Neural cell (in vitro differentiated cells): ENCODE results near the gene CNTNAP5. TPM values are rescaled to one million over a fixed set of nuclear protein-coding genes. Genes with fewer than 3 reads are reported as not detected.

ENCODE experiments used
- H2AFZ ChIP-seq: fragments of 200-600, 300-800 bp; sonication (generic), shearing (Covaris generic); 2 replicates; pipeline ENCODE4 v1.6.0; 2014; ENCODE audit warnings: low read depth, mild to moderate bottlenecking, antibody characterized with exemption, low read length, moderate library complexity
- H3F3A ChIP-seq: fragments of 200-600 bp; shearing (Covaris generic); 2 replicates; pipeline ENCODE4 v1.6.1; 2016; ENCODE audit warnings: mild to moderate bottlenecking, moderate library complexity, mixed read lengths, antibody characterized with exemption, low read length; ENCODE audit not compliant: insufficient read depth, poor library complexity, severe bottlenecking
- H3K27ac ChIP-seq: fragments of 200-600, 300-800 bp; sonication (generic), shearing (Covaris generic); 2 replicates; pipeline ENCODE4 v1.5.1; 2014; ENCODE audit warnings: mild to moderate bottlenecking, low read length, moderate library complexity
- H3K27me3 ChIP-seq: fragments of 300-800, 200-600 bp; sonication (generic), shearing (Covaris generic); 2 replicates; pipeline ENCODE4 v1.6.0; 2014; ENCODE audit warnings: mild to moderate bottlenecking, low read depth, low read length, moderate library complexity; ENCODE audit not compliant: insufficient read depth
- H3K36me3 ChIP-seq: fragments of 300-800, 200-600 bp; sonication (generic), shearing (Covaris generic); 2 replicates; pipeline ENCODE4 v1.5.1; 2014; ENCODE audit warnings: mild to moderate bottlenecking, antibody characterized with exemption, low read length, moderate library complexity; ENCODE audit not compliant: insufficient read depth
- H3K4me2 ChIP-seq: fragments of 300-800, 200-600 bp; sonication (generic), shearing (Covaris generic); 2 replicates; pipeline ENCODE4 v1.6.0; 2014; ENCODE audit warnings: mild to moderate bottlenecking, low read length
- H3K4me3 ChIP-seq: fragments of 300-800, 200-600 bp; sonication (generic), shearing (Covaris generic); 2 replicates; pipeline ENCODE4 v1.5.1; 2014; ENCODE audit warnings: mild to moderate bottlenecking, low read length, moderate library complexity
- H3K79me2 ChIP-seq: fragments of 200-600 bp; shearing (Covaris generic); replicated peaks from 2 replicates; pipeline ENCODE4 v1.6.0; 2014; ENCODE audit warnings: mild to moderate bottlenecking, low read length, moderate library complexity; ENCODE audit not compliant: insufficient read depth
- H3K9ac ChIP-seq: fragments of 300-800, 200-600 bp; sonication (generic), shearing (Covaris generic); 2 replicates; pipeline ENCODE4 v1.6.1; 2016; ENCODE audit warnings: mild to moderate bottlenecking, low read length, mixed read lengths
- H3K9me2 ChIP-seq: fragments of 200-600 bp; shearing (Covaris generic); 2 replicates; pipeline ENCODE4 v1.6.1; 2016; ENCODE audit warnings: mild to moderate bottlenecking, low read length, mixed read lengths; ENCODE audit not compliant: insufficient read depth
- H3K9me3 ChIP-seq: fragments of 200-600, 300-800 bp; sonication (generic), shearing (Covaris generic); 2 replicates; pipeline ENCODE4 v1.6.1; 2016; ENCODE audit warnings: mild to moderate bottlenecking, mixed run types, low read length, moderate library complexity, mixed read lengths
- H4K20me1 ChIP-seq: fragments of 200-600 bp; shearing (Covaris generic); 2 replicates; pipeline ENCODE4 v1.6.1; 2016; ENCODE audit warnings: mild to moderate bottlenecking, mixed run types; ENCODE audit not compliant: insufficient read depth
- EP300 ChIP-seq: fragments of 450-650 bp; conservative IDR thresholded peaks from 2 replicates; pipeline ENCODE4 v1.6.1; 2014; ENCODE audit warnings: antibody characterized with exemption, mild to moderate bottlenecking, moderate library complexity; ENCODE audit not compliant: poor library complexity, severe bottlenecking
- EZH2 ChIP-seq: fragments of 200-600, 300-800 bp; shearing (Covaris generic), sonication (generic); IDR thresholded peaks from 2 replicates; pipeline ENCODE4 v1.6.1; 2014; ENCODE audit warnings: antibody characterized with exemption, low read length, borderline replicate concordance, mild to moderate bottlenecking; ENCODE audit not compliant: insufficient read depth, poor library complexity, severe bottlenecking
- MXI1 ChIP-seq: fragments of 450-650 bp; conservative IDR thresholded peaks from 2 replicates; pipeline ENCODE4 v1.6.1; 2014; ENCODE audit warnings: antibody characterized with exemption, mild to moderate bottlenecking; ENCODE audit not compliant: poor library complexity, severe bottlenecking
- POLR2AphosphoS5 ChIP-seq: IDR thresholded peaks from 2 replicates; pipeline ENCODE4 v1.6.1; 2012
- SMC3 ChIP-seq: fragments of 450-650 bp; conservative IDR thresholded peaks from 2 replicates; pipeline ENCODE4 v1.6.1; 2014; ENCODE audit warnings: antibody characterized with exemption, mild to moderate bottlenecking, moderate library complexity; ENCODE audit not compliant: poor library complexity
- TAF1 ChIP-seq: IDR thresholded peaks from 2 replicates; pipeline ENCODE4 v1.6.1; 2012; ENCODE audit warnings: low read depth
- polyA plus RNA-seq: library from polyadenylated mRNA; depleted of rRNA; stranded (reverse); fragments of >200 nt; gene quantifications from 2 replicates; pipeline ENCODE4 v1.2.3, GENCODE V29; 2014
- TF ChIP-seq, protein P1 (sequence below): IDR thresholded peaks from 2 replicates; pipeline ENCODE4 v1.6.1; 2012; ENCODE audit warnings: borderline replicate concordance
- TF ChIP-seq, protein P2 (sequence below): fragments of 450-650 bp; IDR thresholded peaks from 2 replicates; pipeline ENCODE4 v1.5.1; 2014; ENCODE audit warnings: antibody characterized with exemption, mild to moderate bottlenecking, moderate library complexity; ENCODE audit not compliant: poor library complexity, severe bottlenecking

The CNTNAP5 gene
- polyA plus RNA-seq, 1 donor from 2014 or later: 19.3 TPM

DNA sequence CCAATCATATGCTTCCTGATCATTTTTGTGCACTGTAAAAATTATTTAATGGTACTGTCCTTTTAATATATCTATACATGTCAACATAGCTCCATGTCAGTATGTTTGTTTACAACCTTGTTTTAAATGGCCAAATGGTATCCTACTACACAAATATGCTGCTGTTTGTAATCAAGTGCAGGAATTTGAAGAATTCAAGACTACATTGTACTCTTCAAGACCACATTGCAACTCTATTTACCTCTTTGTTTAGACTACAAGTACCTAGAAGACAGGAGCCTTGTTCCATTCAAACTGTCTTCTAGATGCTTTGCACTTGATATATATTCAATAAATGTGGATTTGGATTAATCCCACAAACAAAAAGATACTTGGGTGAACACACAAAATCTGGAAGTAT lies 41.7 kb downstream of the CNTNAP5 start:
- Histone ChIP-seq H4K20me1 (no peaks in the 10 kb centered on the region), H3K27me3 (no peaks in the 10 kb centered on the region), H3K9ac (no peak overlapping the region), H3K27ac (no peak overlapping the region), H3K9me3 (no peaks in the 10 kb centered on the region), H3K36me3 (peaks cover 5% of the 10 kb centered on the region), H3F3A (no peaks in the 10 kb centered on the region), H3K4me2 (no peak overlapping the region), H3K9me2 (no peaks in the 10 kb centered on the region), H3K4me3 (no peak overlapping the region), H2AFZ (no peak overlapping the region), H3K79me2 (no peaks in the 10 kb centered on the region)
- TF ChIP-seq EZH2 (no peak), SMC3 (no peak), MXI1 (no peak), EP300 (no peak), TAF1 (no peak)
- TF ChIP-seq, protein P1, sequence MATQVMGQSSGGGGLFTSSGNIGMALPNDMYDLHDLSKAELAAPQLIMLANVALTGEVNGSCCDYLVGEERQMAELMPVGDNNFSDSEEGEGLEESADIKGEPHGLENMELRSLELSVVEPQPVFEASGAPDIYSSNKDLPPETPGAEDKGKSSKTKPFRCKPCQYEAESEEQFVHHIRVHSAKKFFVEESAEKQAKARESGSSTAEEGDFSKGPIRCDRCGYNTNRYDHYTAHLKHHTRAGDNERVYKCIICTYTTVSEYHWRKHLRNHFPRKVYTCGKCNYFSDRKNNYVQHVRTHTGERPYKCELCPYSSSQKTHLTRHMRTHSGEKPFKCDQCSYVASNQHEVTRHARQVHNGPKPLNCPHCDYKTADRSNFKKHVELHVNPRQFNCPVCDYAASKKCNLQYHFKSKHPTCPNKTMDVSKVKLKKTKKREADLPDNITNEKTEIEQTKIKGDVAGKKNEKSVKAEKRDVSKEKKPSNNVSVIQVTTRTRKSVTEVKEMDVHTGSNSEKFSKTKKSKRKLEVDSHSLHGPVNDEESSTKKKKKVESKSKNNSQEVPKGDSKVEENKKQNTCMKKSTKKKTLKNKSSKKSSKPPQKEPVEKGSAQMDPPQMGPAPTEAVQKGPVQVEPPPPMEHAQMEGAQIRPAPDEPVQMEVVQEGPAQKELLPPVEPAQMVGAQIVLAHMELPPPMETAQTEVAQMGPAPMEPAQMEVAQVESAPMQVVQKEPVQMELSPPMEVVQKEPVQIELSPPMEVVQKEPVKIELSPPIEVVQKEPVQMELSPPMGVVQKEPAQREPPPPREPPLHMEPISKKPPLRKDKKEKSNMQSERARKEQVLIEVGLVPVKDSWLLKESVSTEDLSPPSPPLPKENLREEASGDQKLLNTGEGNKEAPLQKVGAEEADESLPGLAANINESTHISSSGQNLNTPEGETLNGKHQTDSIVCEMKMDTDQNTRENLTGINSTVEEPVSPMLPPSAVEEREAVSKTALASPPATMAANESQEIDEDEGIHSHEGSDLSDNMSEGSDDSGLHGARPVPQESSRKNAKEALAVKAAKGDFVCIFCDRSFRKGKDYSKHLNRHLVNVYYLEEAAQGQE: no peak

DNA sequence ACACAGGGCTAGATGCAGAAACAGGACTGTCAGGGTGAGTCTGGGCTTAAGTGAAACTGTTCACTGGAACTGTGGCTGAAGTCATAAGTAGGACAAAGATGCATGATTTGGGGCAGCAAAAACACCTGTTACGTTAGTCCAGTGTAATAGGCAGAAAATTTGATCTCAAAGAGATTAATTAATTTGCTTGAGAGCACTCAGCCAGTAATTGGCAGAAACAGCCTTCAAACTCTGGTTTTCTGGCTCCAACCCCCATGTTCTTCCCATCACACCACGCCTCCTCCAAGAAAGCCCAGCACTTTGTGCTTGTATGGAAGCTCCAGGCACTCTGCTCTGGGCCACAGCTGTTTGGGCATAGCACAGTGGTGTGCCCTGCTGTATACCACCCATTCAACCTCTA lies 54.0 kb downstream of the CNTNAP5 start:
- TF ChIP-seq EZH2 (no peak), POLR2AphosphoS5 (no peak), SMC3 (no peak), TAF1 (no peak), EP300 (no peak)
- TF ChIP-seq, protein P1: no peak
- TF ChIP-seq, protein P2, sequence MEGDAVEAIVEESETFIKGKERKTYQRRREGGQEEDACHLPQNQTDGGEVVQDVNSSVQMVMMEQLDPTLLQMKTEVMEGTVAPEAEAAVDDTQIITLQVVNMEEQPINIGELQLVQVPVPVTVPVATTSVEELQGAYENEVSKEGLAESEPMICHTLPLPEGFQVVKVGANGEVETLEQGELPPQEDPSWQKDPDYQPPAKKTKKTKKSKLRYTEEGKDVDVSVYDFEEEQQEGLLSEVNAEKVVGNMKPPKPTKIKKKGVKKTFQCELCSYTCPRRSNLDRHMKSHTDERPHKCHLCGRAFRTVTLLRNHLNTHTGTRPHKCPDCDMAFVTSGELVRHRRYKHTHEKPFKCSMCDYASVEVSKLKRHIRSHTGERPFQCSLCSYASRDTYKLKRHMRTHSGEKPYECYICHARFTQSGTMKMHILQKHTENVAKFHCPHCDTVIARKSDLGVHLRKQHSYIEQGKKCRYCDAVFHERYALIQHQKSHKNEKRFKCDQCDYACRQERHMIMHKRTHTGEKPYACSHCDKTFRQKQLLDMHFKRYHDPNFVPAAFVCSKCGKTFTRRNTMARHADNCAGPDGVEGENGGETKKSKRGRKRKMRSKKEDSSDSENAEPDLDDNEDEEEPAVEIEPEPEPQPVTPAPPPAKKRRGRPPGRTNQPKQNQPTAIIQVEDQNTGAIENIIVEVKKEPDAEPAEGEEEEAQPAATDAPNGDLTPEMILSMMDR: no peak
- H3K27me3 ChIP-seq: no peaks in the 10 kb centered on the region
- H2AFZ ChIP-seq: no peak overlapping the region
- H3K36me3 ChIP-seq: no peaks in the 10 kb centered on the region
- H3K9me3 ChIP-seq: no peaks in the 10 kb centered on the region
- no peaks in the 10 kb centered on the region for H4K20me1 ChIP-seq
- H3K9me2 ChIP-seq: no peaks in the 10 kb centered on the region
- H3K4me3 ChIP-seq: no peak overlapping the region
- H3K9ac ChIP-seq: no peak overlapping the region
- H3K79me2 ChIP-seq: no peaks in the 10 kb centered on the region
- no peak overlapping the region for H3K27ac ChIP-seq
- H3K4me2 ChIP-seq: no peak overlapping the region
- no peaks in the 10 kb centered on the region for H3F3A ChIP-seq
